G401.6 (cell line): ENCODE results near the gene P2RX3.
"Not testable (repeated sequence)": the region's sequence is repeated elsewhere in the genome, so short reads cannot be mapped to it uniquely, and the experiment has no call there.

Experiments
- FAIRE-seq: peaks from 2 replicates; lab custom pipeline; 2012; peaks lifted over from hg19 to GRCh38; lab: Jason Lieb, UNC

The P2RX3 gene

DNA sequence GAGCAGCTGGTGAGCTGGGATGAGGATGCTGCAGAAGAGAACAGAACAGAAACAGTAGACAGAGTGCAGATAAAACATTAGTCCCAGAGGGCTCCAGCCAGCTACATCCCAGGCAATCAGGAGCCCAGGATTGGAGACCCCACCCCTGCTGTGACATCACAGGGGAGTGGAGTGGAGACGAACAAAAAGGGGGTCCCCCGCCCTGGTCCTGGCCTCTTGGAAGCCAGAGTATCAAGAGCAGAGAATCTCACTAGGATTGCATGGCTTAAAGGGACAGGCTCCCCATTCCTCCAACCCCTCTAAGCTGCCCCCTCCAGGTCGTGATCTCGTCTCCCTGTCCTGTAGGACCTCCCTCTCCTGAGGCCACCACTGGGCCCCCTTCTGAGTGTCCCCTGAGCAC, at the start of gene P2RX3:
TSS of gene P2RX3 (plus strand) at position 211 of the 400 bp plus-strand sequence. CDS start 199 bp downstream, outside the sequence.
- no peak for FAIRE-seq

DNA sequence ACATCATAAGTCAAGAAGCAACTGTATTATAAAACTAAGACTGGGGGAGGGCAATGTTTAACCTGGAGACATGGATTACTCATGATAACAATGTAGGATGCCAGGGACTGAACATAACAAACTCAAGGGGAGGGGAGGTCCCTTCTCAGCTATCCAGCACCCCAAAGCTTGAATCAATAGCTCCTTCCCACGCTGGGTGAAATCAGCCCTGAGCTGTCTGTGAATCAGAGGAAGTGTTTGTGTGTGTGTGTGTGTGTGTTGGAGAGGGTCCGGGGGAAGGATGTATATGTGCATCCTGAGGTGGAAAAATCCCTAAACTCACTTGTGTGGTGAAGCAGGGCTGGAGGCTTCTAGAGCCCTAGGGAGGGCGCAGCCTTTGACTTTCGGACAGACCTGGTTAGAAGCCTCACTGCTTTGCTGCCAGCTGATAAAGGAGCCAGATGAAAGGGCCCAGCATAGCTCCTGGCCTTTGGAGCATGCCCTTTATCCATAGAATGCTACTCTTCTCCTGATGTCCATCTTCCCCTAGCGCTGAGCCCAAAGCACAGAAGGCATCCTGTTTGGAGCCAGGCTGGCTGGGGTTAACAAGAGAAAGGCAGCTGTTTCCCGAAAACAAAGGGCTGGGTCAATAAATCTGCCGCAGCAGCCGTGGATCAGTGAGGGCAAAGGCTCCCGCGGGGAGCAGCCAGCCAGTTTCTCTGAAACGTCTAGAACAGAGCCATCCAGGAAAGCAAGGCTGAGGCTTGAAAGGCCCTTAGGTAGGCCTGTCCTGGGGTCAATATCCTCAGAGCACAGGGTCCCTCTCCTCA, 49.2 kb upstream of the P2RX3 start:
- FAIRE-seq = no peak

DNA sequence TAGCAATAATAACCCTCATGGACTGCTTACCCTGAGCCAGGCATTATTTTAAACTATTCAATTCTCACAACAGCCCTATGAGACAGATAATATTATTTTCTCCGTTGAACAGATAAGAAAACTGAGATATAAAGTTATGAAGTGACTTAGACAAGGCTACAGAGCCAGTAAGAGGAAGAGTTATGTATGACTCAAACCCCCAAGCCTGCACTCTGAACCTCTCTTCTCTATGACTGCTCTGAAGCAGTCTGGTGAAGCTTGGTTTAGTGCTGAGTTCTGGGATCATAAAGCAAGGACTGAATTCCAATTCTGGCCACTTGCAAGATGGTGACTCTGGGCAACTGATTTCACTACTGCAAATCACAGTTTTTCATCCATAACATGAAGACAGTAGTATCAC, 47.9 kb upstream of the P2RX3 start:
- no peak for FAIRE-seq

DNA sequence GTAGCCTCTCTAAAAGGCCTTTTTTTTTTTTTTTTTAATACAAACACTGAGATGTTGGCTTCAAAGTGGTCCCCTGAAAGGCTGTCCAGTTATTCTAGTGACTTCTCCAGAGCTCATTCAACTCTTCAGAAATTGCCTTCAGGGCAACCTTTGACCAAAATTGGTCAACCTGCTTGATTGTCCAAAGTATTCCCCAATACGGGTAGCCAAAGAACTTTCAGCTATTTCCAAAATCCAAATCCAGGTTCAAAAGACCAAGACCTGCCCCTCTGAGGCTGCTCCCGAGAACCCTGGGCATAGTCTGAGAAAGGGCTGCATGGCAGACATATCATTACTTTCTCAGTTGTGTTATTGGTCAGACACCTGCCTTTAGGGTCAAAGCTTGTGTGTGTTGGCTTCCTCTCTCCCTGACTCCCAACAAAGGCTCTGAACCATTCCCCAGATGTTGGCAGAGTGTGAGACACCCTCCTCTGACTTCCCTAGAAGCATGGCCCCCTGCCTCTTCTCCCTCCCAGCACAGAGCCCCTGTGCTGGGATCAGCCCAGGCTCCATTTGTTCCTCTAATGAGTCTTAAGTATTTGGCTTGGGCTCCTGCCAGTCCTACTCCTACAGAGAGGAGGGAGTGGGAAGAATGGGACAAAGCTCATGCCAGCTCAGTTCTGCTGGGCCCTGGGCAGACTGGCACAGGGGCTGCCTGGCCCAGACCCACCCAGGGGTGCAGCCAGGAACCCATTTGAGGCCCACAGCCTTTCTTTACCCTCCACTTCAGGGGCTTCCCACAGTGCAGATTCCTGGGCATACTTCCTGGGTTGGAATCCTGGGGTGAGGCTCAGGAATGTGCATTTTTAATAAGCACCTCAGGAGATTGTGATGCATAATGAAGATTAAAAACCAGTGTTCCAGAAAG, 43.7 kb upstream of the P2RX3 start:
- no peak for FAIRE-seq

DNA sequence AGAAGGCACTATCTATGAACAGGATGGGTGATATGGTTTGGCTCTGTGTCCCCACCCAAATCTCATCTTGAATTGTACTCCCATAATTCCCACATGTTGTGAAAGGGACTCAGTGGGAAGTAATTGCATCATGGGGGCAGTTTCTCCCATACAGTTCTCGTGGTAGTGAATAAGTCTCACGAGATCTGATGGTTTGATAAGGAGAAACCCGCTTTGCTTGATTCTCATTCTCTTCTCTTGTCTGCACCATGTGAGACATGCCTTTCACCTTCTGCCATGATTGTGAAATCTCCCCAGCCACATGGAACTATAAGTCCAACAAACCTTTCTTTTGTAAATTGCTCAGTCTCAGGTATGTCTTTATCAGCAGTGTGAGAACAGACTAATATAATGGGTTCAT, 41.9 kb upstream of the P2RX3 start:
- not testable (repeated sequence) for FAIRE-seq

DNA sequence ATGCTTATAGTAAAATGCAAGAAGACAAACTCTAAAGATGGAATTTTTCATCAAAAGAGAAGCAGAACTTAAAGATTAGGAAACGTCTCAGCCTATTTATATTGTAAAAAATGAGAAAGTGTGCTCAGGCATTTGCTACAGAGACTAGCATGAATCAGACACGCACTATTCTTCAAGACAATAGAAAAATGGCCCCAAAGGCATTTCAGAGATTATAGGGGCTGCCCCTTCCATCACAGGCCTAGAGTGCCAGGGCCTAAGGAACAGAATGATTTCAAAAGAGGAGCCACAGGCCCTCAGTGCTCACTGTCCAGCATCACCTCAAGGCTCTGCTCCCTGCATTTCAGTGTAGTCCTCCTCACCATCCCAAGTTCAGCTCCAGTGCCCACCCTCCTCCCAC, 40.9 kb upstream of the P2RX3 start:
- FAIRE-seq = no peak

DNA sequence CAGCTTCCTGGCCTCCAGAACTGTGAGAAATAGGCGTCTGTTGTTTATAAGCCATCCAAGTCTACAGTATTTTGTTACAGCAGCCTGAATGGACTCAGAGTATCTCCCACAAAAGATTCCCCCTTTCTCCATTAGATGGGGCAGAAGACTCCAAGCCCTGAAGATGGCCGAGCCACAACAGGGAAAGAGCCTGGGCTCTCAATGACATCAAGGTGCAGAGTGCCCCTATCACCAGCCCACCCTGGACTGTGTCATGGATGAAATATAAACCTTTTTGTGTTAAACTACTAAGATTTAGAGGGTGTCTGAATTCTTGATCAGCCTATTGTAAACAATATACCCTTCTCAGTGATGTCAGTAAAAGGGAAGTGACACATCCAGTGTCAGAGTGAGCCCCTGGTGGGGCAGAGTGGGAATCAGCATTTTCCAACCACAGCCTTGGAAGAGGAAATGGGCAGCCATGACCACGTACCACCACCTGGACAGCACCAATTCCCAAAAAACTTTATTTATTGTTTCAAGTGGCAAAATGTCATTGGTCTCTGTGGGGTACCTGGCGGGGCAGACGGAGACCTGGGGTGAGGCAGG, 38.9 kb upstream of the P2RX3 start:
- FAIRE-seq = no peak

DNA sequence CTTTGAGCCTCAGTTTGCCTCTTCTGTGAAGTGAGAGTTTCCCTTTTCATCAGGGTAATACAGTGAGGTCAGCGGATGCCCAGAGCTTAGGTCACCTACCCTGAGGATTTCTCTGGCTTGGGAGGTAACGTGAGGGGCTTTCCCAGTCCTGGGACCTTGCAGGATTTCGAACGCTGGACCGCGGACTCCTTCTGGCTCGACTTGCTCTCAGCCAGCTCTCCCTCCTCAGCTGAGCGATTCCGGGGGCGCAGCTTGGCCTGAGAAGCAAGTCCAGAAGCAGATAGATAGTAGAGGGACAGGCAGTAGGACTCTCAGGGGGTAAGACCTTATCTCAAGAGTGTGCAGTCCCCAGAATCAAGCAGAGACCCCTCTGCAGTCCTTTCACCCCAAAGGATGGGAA, 37.4 kb upstream of the P2RX3 start:
- FAIRE-seq = no peak

DNA sequence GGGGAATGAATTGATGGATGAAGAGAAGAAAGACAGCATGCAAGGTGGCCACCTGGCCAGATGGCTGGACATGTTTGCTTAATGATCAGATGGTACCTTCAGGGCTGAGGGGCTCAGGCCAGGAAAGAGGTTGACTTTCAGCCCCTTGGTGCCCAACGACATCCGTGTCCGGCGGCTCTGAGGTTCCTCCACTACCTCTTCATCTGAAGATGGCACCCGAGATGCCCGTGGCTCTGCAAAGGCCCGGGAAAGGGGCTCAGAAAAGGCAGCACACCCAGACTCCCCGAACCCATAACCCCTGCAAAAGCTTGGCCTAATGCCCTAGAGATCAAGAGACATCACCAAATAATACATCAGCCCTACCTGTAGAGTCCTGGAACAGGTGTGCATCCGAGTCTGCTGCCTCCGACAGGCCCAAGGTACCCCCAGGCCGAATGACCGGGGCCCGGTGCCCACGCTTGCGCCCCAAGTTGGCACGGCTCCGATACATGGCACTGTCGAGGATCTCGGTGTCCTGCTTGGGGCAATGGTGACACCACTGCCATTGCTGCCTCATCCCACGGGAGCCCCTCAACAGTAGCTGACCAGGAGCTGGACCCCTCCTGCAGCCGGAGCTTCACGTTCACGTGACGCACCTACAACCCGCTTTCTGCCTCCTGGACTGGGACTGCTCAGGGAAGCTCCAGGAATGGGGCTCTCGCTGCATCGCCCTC, 36.3 kb upstream of the P2RX3 start:
- no peak for FAIRE-seq

DNA sequence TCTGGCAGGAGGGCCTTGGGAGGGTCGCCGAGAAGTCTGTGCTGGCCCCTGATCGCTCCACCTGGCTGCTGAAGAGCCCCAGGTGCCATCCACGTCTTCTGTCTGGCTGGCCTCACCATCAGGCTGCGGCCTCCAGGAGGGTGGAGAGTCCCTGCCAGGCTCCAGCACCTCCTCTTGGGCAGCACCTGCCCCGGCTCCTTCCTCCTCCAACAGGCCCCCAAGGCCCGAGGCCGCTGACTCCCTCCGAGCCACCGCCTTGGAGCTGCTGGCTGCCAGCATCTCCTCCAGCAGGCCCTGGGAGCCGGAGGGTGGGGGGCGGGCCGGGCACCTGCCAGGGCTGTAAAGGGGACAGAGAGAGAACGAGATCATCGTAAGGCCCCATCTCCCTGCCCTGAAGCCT, 35.7 kb upstream of the P2RX3 start:
- FAIRE-seq = no peak

DNA sequence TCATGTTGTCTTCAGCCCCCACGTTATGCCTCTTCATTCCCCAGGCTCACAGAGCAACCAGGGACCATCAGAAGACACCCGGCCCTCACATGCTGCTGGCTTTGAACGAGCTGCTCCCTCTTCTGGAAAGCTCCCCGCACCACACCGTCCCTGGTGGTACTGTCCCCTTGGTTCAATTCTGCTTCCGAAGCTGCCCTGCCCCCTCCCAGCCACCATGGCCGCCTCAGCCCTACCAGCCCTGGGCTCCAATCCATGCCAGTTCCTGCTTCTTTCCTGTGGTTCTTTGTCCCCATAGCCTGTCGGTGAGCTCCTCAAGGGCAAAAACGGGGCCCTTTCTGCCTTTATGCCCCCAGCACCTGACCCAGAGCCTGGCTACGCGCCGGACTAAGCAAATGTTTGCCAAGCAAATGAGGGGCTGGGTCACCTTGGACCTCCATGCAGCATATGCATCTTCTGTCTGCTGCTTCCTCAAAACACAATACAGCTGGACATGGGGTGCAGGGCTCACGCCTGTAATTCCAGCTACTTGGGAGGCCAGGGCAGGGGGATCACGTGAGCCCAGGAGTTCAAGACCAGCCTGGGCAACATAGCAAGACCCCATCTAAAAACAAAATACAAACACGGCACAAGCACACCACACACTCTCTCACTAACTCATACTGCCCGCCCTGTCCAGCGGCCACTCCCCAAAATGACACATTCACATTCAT, 34.7 kb upstream of the P2RX3 start:
- no peak for FAIRE-seq

DNA sequence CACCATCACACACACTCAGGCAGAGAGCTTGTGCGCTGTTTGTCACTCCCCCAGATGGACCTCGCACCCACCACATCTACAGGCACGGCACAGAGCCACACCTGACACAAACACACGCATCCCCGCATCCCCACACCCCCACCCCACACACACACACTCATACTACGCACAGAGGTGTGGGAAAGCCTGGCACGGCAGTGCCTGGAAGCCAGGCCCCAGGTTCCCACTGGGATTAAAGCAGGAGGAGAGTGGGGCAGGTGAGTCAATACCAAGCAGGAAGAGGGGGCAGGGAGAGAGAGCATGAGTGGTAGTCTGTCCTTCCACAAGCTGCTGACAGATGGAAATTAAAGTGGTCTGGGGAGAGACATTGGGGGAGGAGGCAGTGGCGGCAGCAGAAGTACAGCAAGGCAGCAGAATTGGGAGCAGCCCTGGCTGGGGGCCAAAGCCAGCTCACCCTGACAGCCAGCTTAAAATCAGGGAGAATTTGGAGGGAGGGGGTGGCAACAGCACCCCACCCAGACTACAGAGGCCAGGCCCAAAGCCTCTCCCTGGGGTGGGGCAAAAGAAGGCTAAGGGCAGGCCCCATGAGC, 34.1 kb upstream of the P2RX3 start:
- no peak for FAIRE-seq

DNA sequence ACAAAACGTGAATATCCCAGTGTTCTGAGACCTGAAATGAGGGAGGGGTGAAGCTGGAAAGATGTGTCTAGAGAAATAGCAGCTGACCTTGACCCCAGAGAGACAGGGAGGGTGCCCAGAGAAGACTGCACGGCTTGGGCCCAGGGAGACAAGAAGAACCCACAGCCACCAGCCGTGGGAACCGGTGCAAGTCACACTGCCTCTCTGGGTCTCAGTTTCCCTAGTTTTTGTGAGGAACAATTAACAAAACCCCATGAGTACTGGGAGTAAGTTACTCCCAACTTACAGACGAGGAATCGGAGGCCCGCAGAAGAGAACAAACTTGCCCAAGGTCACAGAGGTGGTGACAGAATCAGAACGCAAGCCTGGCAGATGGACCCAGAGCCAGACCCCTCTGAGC, 32.6 kb upstream of the P2RX3 start:
- no peak for FAIRE-seq

DNA sequence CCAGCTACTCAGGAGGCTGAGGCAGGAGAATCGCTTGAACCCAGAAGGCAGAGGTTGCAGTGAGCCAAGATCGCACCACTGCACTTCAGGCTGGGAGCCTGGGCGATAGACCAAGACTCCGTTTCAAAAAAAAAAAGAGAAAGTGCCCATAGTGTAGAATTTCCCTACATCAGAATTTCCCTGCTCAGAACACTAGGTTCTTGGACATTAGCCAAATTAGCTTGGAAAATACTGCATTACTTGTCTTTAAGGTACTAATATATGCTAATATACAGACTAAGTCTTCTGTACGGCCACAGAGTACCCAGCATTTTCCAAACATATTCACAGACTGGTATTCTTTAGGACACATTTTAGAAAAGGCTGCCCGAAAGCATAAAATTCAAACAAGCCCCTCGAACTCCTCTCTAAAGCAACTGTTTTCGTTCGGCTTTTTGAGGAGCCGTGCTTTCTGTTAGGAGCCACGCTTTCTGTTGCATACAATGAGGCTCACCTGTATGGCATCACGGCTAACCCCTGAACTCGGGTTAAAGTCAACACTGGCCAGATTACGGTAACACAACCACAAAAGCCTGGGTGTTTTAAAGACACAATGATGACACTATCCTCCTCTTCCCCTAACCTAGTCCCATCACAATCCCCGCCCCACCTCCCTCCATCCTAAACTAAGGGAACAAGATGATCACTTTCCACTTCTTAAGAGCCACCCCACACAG, 31.8 kb upstream of the P2RX3 start:
- no peak for FAIRE-seq

DNA sequence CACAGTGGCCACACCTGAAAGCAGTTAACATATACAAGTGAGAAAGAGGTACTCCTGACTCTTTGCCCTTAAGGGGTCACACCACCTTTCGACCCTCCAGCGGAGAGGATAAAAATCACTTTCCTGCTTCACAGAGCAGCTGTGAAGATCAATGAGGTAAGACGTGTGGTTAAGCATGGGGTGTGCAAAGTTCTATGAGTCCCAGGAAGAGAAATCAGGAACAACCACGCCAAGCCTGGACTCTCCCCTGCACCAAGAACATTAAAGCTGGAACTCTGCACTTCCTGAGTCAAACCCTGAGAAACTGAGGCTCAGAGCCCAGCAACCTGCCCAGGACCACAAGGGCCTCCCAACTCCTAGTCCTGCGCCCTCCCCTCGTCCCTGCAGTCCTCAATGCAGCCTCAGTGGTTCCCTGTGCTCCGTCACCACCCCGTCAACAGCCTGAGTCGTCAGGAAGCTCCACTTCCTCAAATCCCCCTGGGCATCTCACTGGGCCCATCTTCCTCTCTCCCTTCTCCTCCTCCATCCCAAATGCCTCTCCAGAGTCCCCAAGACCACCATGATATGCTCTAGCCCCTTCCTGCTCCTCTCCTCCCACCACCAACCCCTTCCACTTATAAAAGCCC, 31.1 kb upstream of the P2RX3 start:
- no peak for FAIRE-seq

DNA sequence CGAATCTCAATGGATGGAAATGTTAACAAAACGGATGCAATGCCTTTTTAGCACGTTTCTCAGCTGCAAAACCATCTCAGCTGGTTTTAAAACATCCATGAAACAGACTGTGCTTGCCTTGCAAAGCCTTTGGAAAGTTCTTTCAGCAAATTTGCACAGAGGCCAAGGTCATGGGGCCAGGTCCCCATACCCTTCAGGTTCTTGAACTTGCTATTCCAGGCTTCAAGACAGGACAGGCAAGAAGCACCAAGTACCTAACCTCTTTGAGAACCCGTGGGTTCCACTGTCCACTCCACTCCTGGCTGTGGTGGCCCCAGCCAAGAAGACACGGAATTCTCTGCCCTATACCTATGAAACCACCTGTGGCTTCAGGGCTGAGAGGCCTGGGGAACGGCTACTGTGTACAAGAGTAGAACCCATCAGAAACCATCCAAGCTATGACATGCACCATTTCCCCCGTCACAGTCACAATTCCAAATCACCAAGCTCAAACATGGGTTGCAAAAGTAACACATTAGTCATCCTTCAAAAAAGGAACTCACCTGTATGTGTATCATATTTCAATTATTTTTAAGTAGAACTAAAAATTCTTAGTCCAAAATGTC, 30.4 kb upstream of the P2RX3 start:
- no peak for FAIRE-seq

DNA sequence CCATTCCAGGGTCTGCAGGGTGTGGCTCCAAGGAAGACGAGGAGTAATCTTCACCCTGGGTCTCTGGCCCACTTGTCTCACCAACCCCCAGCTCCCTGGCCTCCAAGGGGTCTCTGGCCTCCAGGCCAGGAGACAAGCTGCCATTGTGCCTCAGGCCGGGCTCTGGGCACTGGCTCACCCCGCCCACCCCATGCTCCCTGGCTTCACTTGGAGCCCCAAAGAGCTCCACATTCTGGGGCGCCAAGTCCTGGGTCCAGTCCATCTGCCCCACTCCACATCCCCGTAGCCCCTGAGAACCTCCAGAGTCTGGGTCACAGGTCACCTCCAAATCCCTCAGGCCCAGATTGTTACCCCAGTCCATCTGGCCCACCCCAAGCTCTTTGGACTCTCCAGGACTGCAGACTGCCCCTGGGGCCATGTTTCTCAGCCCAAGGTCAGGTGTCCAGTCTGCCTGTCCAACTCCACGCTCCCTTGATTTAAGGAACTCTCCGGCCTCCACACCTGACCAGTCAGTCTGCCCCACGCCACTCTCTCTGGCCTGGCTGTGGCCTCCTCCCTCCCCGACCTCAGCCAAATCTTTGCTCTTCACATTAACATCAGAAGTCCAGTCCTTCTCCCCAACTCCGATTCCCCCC, 29.6 kb upstream of the P2RX3 start:
- FAIRE-seq = no peak

DNA sequence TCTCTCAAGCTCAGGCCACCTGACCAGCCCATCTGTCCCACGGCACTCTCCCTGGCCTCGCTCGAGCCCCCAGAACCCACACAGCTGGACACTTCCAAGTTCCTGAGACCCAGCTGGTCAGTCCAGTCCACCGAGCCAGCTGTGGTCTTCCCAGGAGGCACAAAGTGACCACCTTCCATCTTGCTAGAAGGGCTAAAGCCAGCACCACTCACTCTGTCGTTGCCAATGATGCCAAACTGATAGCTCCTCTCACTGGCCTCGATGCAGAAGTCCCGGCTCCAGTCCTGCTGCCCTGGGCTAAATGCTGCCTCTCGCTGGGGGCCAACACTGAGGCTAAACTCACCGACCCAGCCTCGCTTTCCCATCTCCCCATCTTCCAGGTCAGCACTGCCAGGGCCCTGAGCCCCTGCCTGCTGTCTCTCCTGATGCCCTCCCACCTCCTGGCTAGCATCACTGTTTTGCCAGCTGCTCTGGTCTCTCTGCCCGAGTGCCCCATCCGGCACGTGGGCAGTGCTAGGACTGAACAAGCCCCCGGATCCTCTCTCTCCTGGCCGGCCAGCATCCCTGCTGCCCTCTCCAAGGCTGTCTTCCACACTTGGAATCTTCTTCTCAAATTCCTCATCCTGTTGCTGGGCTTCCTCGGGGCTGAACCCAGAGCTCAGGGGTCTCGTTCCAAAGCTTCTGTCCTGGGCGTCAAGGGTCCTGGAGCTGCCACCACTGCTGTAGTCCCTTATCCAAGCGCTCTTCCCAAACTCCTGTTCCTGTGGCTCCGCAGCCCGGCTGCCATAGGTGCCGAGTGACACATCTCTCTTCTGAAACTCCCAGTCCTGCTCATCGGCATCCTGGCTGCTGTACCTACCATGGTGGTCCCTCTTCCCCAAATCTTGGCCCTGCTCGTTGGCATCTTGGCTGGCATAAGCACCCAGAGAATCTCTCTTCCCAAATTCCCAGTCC, 28.8 kb upstream of the P2RX3 start:
- no peak for FAIRE-seq
